B cell (primary cell): ENCODE data around the gene GPR37. TPM values are rescaled to one million over a fixed set of nuclear protein-coding genes. Genes with fewer than 3 reads are reported as not detected.

ENCODE experiments used
- ATAC-seq: fragments of 200-7000 bp; cut with Tn5 transposase; one replicate; pipeline ENCODE4 v1.10.0; 2021; ENCODE audit warnings: low read depth, mild to moderate bottlenecking, moderate number of reproducible peaks, moderate library complexity
- CTCF ChIA-PET: fragments of 350-600 bp; sonication (Branson Sonifier 250); formaldehyde crosslinking; loops from one replicate; lab custom pipeline; 2021; ENCODE audit warnings: antibody characterized with exemption, inconsistent platforms; lab: Charles Lee
- POLR2A ChIA-PET: fragments of 350-600 bp; sonication (Branson Sonifier 250); formaldehyde crosslinking; loops from one replicate; lab custom pipeline; 2021; ENCODE audit warnings: antibody characterized with exemption; lab: Charles Lee
- DNase-seq: peaks from one replicate; pipeline ENCODE4 v3.0.0; 2013
- H2AFZ ChIP-seq: 2 replicates; pipeline ENCODE4 v1.6.1; 2012; ENCODE audit warnings: mild to moderate bottlenecking, low read depth, low read length; ENCODE audit not compliant: insufficient read depth, poor library complexity, severe bottlenecking
- H3K27ac ChIP-seq, 2 donors: 1 replicate in 1 of 2; 2 replicates in 1 of 2; pipeline ENCODE4 v1.5.1; 2012 to 2013; ENCODE audit warnings: low read length in 2 of 2, mild to moderate bottlenecking in 2 of 2, moderate library complexity in 1 of 2
- H3K27me3 ChIP-seq, 4 experiments: fragments of 200-600 bp in 1 of 4; sonication (generic) in 1 of 4; replicated peaks in 1 of 4; 1 replicate in 2 of 4; 2 replicates in 2 of 4; pipeline versions ENCODE4 v1.6.1 to v1.7.0; 2013 to 2016; ENCODE audit warnings: low read length in 3 of 4, mild to moderate bottlenecking in 2 of 4, mixed read lengths in 1 of 4, moderate library complexity in 1 of 4; ENCODE audit not compliant: insufficient read depth in 4 of 4, control insufficient read depth in 3 of 4; ENCODE audit errors: control extremely low read depth in 1 of 4
- H3K36me3 ChIP-seq, 2 experiments: replicated peaks in 1 of 2; 1 replicate in 1 of 2; 2 replicates in 1 of 2; pipeline versions ENCODE4 v1.6.1 to v1.7.1; 2013; ENCODE audit warnings: low read length in 1 of 2; ENCODE audit not compliant: insufficient read depth in 2 of 2, control insufficient read depth in 1 of 2; ENCODE audit errors: control extremely low read depth in 1 of 2, extremely low read depth in 1 of 2
- H3K4me1 ChIP-seq, 2 donors: fragments of 200-600 bp in 1 of 2; sonication (generic) in 1 of 2; 1 replicate in 1 of 2; 2 replicates in 1 of 2; pipeline versions ENCODE4 v1.5.1 to v1.6.1; 2013 to 2017; ENCODE audit warnings: low read length in 2 of 2; ENCODE audit not compliant: control insufficient read depth in 2 of 2, insufficient read depth in 2 of 2
- H3K4me2 ChIP-seq: replicated peaks from 2 replicates; pipeline ENCODE3; 2012; ENCODE audit warnings: mild to moderate bottlenecking, low read depth, low read length; ENCODE audit not compliant: poor library complexity, severe bottlenecking
- H3K4me3 ChIP-seq, 5 experiments: fragments of 200-600 bp in 1 of 5; sonication (generic) in 1 of 5; 1 replicate in 3 of 5; 2 replicates in 2 of 5; pipeline versions ENCODE4 v1.5.1 to v1.7.0; 2011 to 2016; ENCODE audit warnings: low read length in 4 of 5, mild to moderate bottlenecking in 4 of 5, low read depth in 2 of 5, control low read depth in 1 of 5, moderate library complexity in 1 of 5; ENCODE audit not compliant: insufficient read depth in 1 of 5; ENCODE audit errors: control extremely low read depth in 1 of 5, extremely low read depth in 1 of 5
- H3K79me2 ChIP-seq: fragments of 200-600 bp; sonication (generic); one replicate; pipeline ENCODE4 v1.6.0; 2016; ENCODE audit warnings: low read length; ENCODE audit not compliant: control insufficient read depth, insufficient read depth
- H3K9ac ChIP-seq: fragments of 200-600 bp; sonication (generic); 2 replicates; pipeline ENCODE4 v1.6.1; 2017; ENCODE audit warnings: mild to moderate bottlenecking, low read length, moderate library complexity
- H3K9me3 ChIP-seq, 3 donors: one replicate each; pipeline versions ENCODE4 v1.6.1 to v1.7.1; 2013; ENCODE audit warnings: low read length in 2 of 3; ENCODE audit not compliant: control insufficient read depth in 2 of 3, insufficient read depth in 1 of 3; ENCODE audit errors: control extremely low read depth in 1 of 3
- H4K20me1 ChIP-seq: 2 replicates; pipeline ENCODE4 v1.6.0; 2012; ENCODE audit warnings: mild to moderate bottlenecking, low read length; ENCODE audit not compliant: insufficient read depth, control insufficient read depth, poor library complexity, severe bottlenecking
- H3K27ac Mint-ChIP-seq: one replicate; pipeline ENCODE4 v1.8.0; 2021; ENCODE audit warnings: mixed read lengths
- H3K27me3 Mint-ChIP-seq: one replicate; pipeline ENCODE4 v1.8.0; 2021; ENCODE audit warnings: mixed read lengths
- H3K4me1 Mint-ChIP-seq: one replicate; pipeline ENCODE4 v1.8.0; 2021; ENCODE audit warnings: mixed read lengths
- H3K4me3 Mint-ChIP-seq: one replicate; pipeline ENCODE4 v1.8.0; 2021; ENCODE audit warnings: mixed read lengths
- H3K9me3 Mint-ChIP-seq: one replicate; pipeline ENCODE4 v1.8.0; 2022; ENCODE audit warnings: mixed read lengths; ENCODE audit not compliant: insufficient read depth
- CTCF ChIP-seq: fragments of 200-600 bp; IDR thresholded peaks from one replicate; pipeline ENCODE4 v1.8.0; 2022; ENCODE audit warnings: antibody characterized with exemption, mild to moderate bottlenecking
- EZH2 ChIP-seq: IDR thresholded peaks from 2 replicates; pipeline ENCODE4 v1.6.1; 2012; ENCODE audit warnings: borderline replicate concordance, low read depth, mild to moderate bottlenecking, moderate library complexity, low read length; ENCODE audit not compliant: insufficient read depth, poor library complexity, severe bottlenecking
- WGBS: methylation state at CpG from one replicate; pipeline ENCODE4 v1.1.5; 2013; ENCODE audit warnings: missing lambda C conversion rate; ENCODE audit not compliant: insufficient coverage; 5-methylcytosine and 5-hydroxymethylcytosine counted together
- intact Hi-C: fragments of 100-400 bp; cut with micrococcal nuclease; formaldehyde crosslinking; loops from one replicate; pipeline ENCODE4 v1.10.0; 2022
- polyA plus RNA-seq: library from polyadenylated mRNA; depleted of rRNA; stranded (reverse); fragments of >200 nt; gene quantifications from 2 replicates; pipeline ENCODE4 v1.2.3, GENCODE V29; 2012
- total RNA-seq, 2 donors: library from RNA; stranded (reverse); fragments of 120-200 nt in 1 of 2; gene quantifications; 1 replicate in 1 of 2; 2 replicates in 1 of 2; pipeline versions ENCODE4 v1.2.3 to v1.2.4, GENCODE V29; 2013 to 2022

The GPR37 gene
- total and polyA plus RNA-seq, 2 donors (not counting 1 experiment from before 2014, with no cell fraction given), result not detected

- ChIA-PET CTCF (interaction anchor here (0.6 kb wide), 1 partner anchor 52 kb away, joined by 3 read pairs; no protein-coding TSS in a partner anchor), POLR2A (no interaction called here)
- Mint-ChIP-seq H3K9me3 (no peaks in the 10 kb centered on the region), H3K27me3 (peaks cover 33% of the 10 kb centered on the region), H3K27ac (no peak overlapping the region), H3K4me1 (peaks cover 16% of the 10 kb centered on the region), H3K4me3 (no peak overlapping the region)
- no peak overlapping the region for H3K4me2 ChIP-seq
- WGBS, result no CpG with 5 or more reads among the region's 1 CpG
- H4K20me1 ChIP-seq, result no peaks in the 10 kb centered on the region
- no peaks in the 10 kb centered on the region for H3K79me2 ChIP-seq
- no peak for ATAC-seq
- H3K9me3 ChIP-seq, result peaks cover 0 to 8% (median 0%) of the 10 kb centered on the region in 3 donors
- H3K4me1 ChIP-seq, result peaks cover 16 to 23% of the 10 kb centered on the region in 2 donors
- no peak for DNase-seq
- peaks cover 0 to 25% (median 15%) of the 10 kb centered on the region in 4 experiments for H3K27me3 ChIP-seq
- TF ChIP-seq EZH2, result no peak
- no peak for TF ChIP-seq CTCF
- intact Hi-C loops, result no loop called here
- H3K4me3 ChIP-seq, result no peak overlapping the region
- no peak overlapping the region for H3K27ac ChIP-seq
- H3K36me3 ChIP-seq, result no peaks in the 10 kb centered on the region
- H2AFZ ChIP-seq, result no peak overlapping the region
- no peak overlapping the region for H3K9ac ChIP-seq
Observed at GRCh38 chr7:124768525-124768924, 2.9 kb upstream of the GPR37 start.

- peak; percentile 21 for DNase-seq
- ATAC-seq, result no peak
- Mint-ChIP-seq H3K27ac (no peak overlapping the region), H3K9me3 (no peaks in the 10 kb centered on the region), H3K4me1 (peaks cover 20% of the 10 kb centered on the region), H3K27me3 (peaks cover 44% of the 10 kb centered on the region), H3K4me3 (peak overlapping the region; percentile 87)
- Histone ChIP-seq H3K4me2 (peak overlapping the region; percentile 79), H3K79me2 (no peaks in the 10 kb centered on the region), H3K27ac (no peak overlapping the region), H3K27me3 (peaks cover 0 to 29% (median 21%) of the 10 kb centered on the region in 4 experiments), H3K9me3 (peaks cover 0 to 8% (median 0%) of the 10 kb centered on the region in 3 donors), H4K20me1 (no peaks in the 10 kb centered on the region), H2AFZ (peak overlapping the region; percentile 71), H3K4me1 (peaks cover 16 to 23% of the 10 kb centered on the region in 2 donors), H3K4me3 (peak overlapping the region in 3 of 5 experiments; percentile 32 to 55 (median 45)), H3K36me3 (no peaks in the 10 kb centered on the region), H3K9ac (peak overlapping the region; percentile 55)
- WGBS, result 1% methylated on average over 19 of the region's 26 CpGs
- ChIA-PET POLR2A (no interaction called here), CTCF (no interaction called here)
- intact Hi-C loops, result no loop called here
- TF ChIP-seq CTCF, result no peak
- TF ChIP-seq EZH2, result no peak
Observed at GRCh38 chr7:124764847-124765400, 668 bp downstream of the GPR37 start.
